H9 (cell line): Measurements from ENCODE around the gene CAPN12. TPM values are rescaled to one million over a fixed set of nuclear protein-coding genes. Genes with fewer than 3 reads are reported as not detected.

ENCODE experiments used
- DNase-seq: peaks from one replicate; pipeline ENCODE4 v3.0.0-alpha.2; 2017
- H2AFZ ChIP-seq: one replicate; pipeline ENCODE4 v1.6.1; 2013; ENCODE audit warnings: mild to moderate bottlenecking, low read length, control low read depth, moderate library complexity
- H2AK5ac ChIP-seq: 2 replicates; pipeline ENCODE4 v1.6.1; 2013; ENCODE audit warnings: low read length, control low read depth, mixed read lengths; ENCODE audit not compliant: insufficient read length
- H2BK120ac ChIP-seq: one replicate; pipeline ENCODE4 v1.6.1; 2013; ENCODE audit warnings: low read depth, mild to moderate bottlenecking, low read length, control low read depth, inconsistent platforms; ENCODE audit not compliant: poor library complexity, severe bottlenecking
- H2BK12ac ChIP-seq: 2 replicates; pipeline ENCODE4 v1.6.1; 2013; ENCODE audit warnings: low read length, control low read depth, mixed read lengths, low read depth; ENCODE audit not compliant: insufficient read length
- H2BK15ac ChIP-seq: 2 replicates; pipeline ENCODE4 v1.6.1; 2013; ENCODE audit warnings: low read depth, low read length, control low read depth
- H2BK20ac ChIP-seq: one replicate; pipeline ENCODE4 v1.6.1; 2013; ENCODE audit warnings: low read depth, mild to moderate bottlenecking, low read length, control low read depth, inconsistent platforms; ENCODE audit not compliant: poor library complexity, severe bottlenecking
- H2BK5ac ChIP-seq: 2 replicates; pipeline ENCODE4 v1.6.1; 2013; ENCODE audit warnings: low read length, control low read depth, mixed read lengths; ENCODE audit not compliant: insufficient read length
- H3K14ac ChIP-seq: 2 replicates; pipeline ENCODE4 v1.6.1; 2013; ENCODE audit warnings: low read length, control low read depth; ENCODE audit not compliant: insufficient read depth
- H3K18ac ChIP-seq: 2 replicates; pipeline ENCODE4 v1.6.1; 2013; ENCODE audit warnings: low read depth, mild to moderate bottlenecking, mixed read lengths, low read length, control low read depth; ENCODE audit not compliant: insufficient read length
- H3K23ac ChIP-seq: 2 replicates; pipeline ENCODE4 v1.6.1; 2013; ENCODE audit warnings: low read length, control low read depth, mixed read lengths, low read depth; ENCODE audit not compliant: insufficient read length
- H3K23me2 ChIP-seq: 2 replicates; pipeline ENCODE4 v1.6.1; 2013; ENCODE audit warnings: low read depth, mild to moderate bottlenecking, mixed read lengths, low read length, control low read depth; ENCODE audit not compliant: insufficient read length, poor library complexity, severe bottlenecking
- H3K27ac ChIP-seq: 2 replicates; pipeline ENCODE4 v1.5.1; 2013; ENCODE audit warnings: low read length, control low read depth, mixed read lengths, low read depth; ENCODE audit not compliant: insufficient read length
- H3K27me3 ChIP-seq: 2 replicates; pipeline ENCODE4 v1.6.1; 2013; ENCODE audit warnings: low read length, control low read depth, inconsistent platforms; ENCODE audit not compliant: insufficient read depth
- H3K4ac ChIP-seq: 2 replicates; pipeline ENCODE4 v1.6.1; 2013; ENCODE audit warnings: low read depth, mild to moderate bottlenecking, control low read depth, inconsistent platforms, low read length, moderate library complexity
- H3K4me1 ChIP-seq: 2 replicates; pipeline ENCODE4 v1.6.1; 2013; ENCODE audit warnings: low read length, control low read depth, inconsistent platforms; ENCODE audit not compliant: insufficient read depth
- H3K4me2 ChIP-seq: 2 replicates; pipeline ENCODE4 v1.6.1; 2013; ENCODE audit warnings: low read length, control low read depth, mixed read lengths; ENCODE audit not compliant: insufficient read length, insufficient read depth
- H3K56ac ChIP-seq: 2 replicates; pipeline ENCODE4 v1.6.1; 2013; ENCODE audit warnings: low read depth, mild to moderate bottlenecking, mixed read lengths, low read length, control low read depth; ENCODE audit not compliant: insufficient read length
- H3K79me1 ChIP-seq: 2 replicates; pipeline ENCODE4 v1.6.1; 2013; ENCODE audit warnings: low read depth, mild to moderate bottlenecking, moderate library complexity, low read length, control low read depth, inconsistent platforms; ENCODE audit not compliant: insufficient read depth, poor library complexity, severe bottlenecking
- H3K79me2 ChIP-seq: 2 replicates; pipeline ENCODE4 v1.6.1; 2013; ENCODE audit warnings: low read length, control low read depth, inconsistent platforms; ENCODE audit not compliant: insufficient read depth
- H3K9ac ChIP-seq: 2 replicates; pipeline ENCODE4 v1.6.1; 2013; ENCODE audit warnings: low read length, control low read depth, mixed read lengths; ENCODE audit not compliant: insufficient read length; ENCODE audit errors: extremely low read depth
- H3K9me3 ChIP-seq: one replicate; pipeline ENCODE4 v1.6.1; 2013; ENCODE audit warnings: low read depth, low read length, inconsistent platforms; ENCODE audit not compliant: control insufficient read depth
- H3T11ph ChIP-seq: one replicate; pipeline ENCODE4 v1.6.1; 2013; ENCODE audit warnings: mild to moderate bottlenecking, low read length, control low read depth, inconsistent platforms
- H4K20me1 ChIP-seq: one replicate; pipeline ENCODE4 v1.6.1; 2013; ENCODE audit not compliant: control insufficient read depth, insufficient read length, insufficient read depth
- H4K5ac ChIP-seq: 2 replicates; pipeline ENCODE4 v1.6.1; 2013; ENCODE audit warnings: low read depth, mild to moderate bottlenecking, mixed read lengths, low read length, control low read depth; ENCODE audit not compliant: insufficient read length
- H4K8ac ChIP-seq: replicated peaks from 2 replicates; pipeline ENCODE4 v1.6.1; 2013; ENCODE audit warnings: low read length, control low read depth, mixed read lengths, low read depth; ENCODE audit not compliant: insufficient read length
- H4K91ac ChIP-seq: 2 replicates; pipeline ENCODE4 v1.6.1; 2013; ENCODE audit warnings: low read depth, mild to moderate bottlenecking, moderate library complexity, mixed read lengths, low read length, control low read depth; ENCODE audit not compliant: insufficient read length
- H3K27ac Mint-ChIP-seq, 3 experiments: 2 replicates in 2 of 3; 3 replicates in 1 of 3; pipeline ENCODE4 v1.8.0; 2020 to 2021; ENCODE audit warnings: mixed read lengths in 3 of 3, mild to moderate bottlenecking in 1 of 3, moderate library complexity in 1 of 3
- H3K27me3 Mint-ChIP-seq: 2 replicates; pipeline ENCODE4 v1.8.0; 2021; ENCODE audit warnings: low read depth, mild to moderate bottlenecking, moderate library complexity, mixed read lengths
- H3K36me3 Mint-ChIP-seq, 3 experiments: 2 replicates in 2 of 3; 3 replicates in 1 of 3; pipeline ENCODE4 v1.8.0; 2020 to 2021; ENCODE audit warnings: low read depth in 3 of 3, mixed read lengths in 3 of 3; ENCODE audit not compliant: insufficient read depth in 1 of 3
- H3K4me1 Mint-ChIP-seq, 2 experiments: 2 replicates each; pipeline ENCODE4 v1.8.0; 2020; ENCODE audit warnings: mixed read lengths in 2 of 2
- H3K4me3 Mint-ChIP-seq, 2 experiments: 2 replicates in 1 of 2; 3 replicates in 1 of 2; pipeline ENCODE4 v1.8.0; 2020 to 2021; ENCODE audit warnings: mild to moderate bottlenecking in 2 of 2, mixed read lengths in 2 of 2, moderate library complexity in 1 of 2
- H3K9me3 Mint-ChIP-seq, 2 experiments: 2 replicates in 1 of 2; 3 replicates in 1 of 2; pipeline ENCODE4 v1.8.0; 2020; ENCODE audit warnings: mild to moderate bottlenecking in 2 of 2, mixed read lengths in 2 of 2, moderate library complexity in 1 of 2
- CTCF ChIP-seq: fragments of 200-600 bp; sonication (generic); conservative IDR thresholded peaks from 3 replicates; pipeline ENCODE4 v1.8.0; 2021; ENCODE audit warnings: antibody characterized with exemption, mild to moderate bottlenecking
- WGBS: extraction: QIAGEN DNeasy Blood & Tissue Kit; methylation state at CpG from one replicate; pipeline ENCODE4 v1.1.7; 2013; ENCODE audit warnings: missing lambda C conversion rate, low lambda C conversion rate, mixed read lengths; ENCODE audit not compliant: insufficient read length; ENCODE audit errors: extremely low coverage; 5-methylcytosine and 5-hydroxymethylcytosine counted together
- total RNA-seq: library from RNA; stranded (reverse); gene quantifications from 2 replicates; pipeline ENCODE4 v1.2.1, GENCODE V29; 2021

CAPN12 gene
- total RNA-seq, 1 experiment from 2014 or later = 10.5 TPM

- H3K23me2 ChIP-seq = no peaks in the 10 kb centered on the region
- H3K18ac ChIP-seq = no peak overlapping the region
- peaks cover 16% of the 10 kb centered on the region; the same call in 1 of the 2 replicates for H3K79me2 ChIP-seq
- H3K4me2 ChIP-seq = no peak overlapping the region
- TF ChIP-seq CTCF = no peak
- H2BK12ac ChIP-seq = no peak overlapping the region
- H3K14ac ChIP-seq = no peak overlapping the region
- no peak overlapping the region for H2AK5ac ChIP-seq
- no peak overlapping the region for H2BK120ac ChIP-seq
- DNase-seq = no peak
- no peak overlapping the region for H4K91ac ChIP-seq
- no peak overlapping the region for H2BK15ac ChIP-seq
- no peak overlapping the region for H3K56ac ChIP-seq
- Mint-ChIP-seq H3K27me3 (no peaks in the 10 kb centered on the region; the same call in 1 of the 2 replicates), H3K4me1 (peaks cover 28 to 36% of the 10 kb centered on the region in 2 experiments), H3K9me3 (no peaks in the 10 kb centered on the region; a peak in 1 of 5 replicates), H3K36me3 (peaks cover 18 to 56% (median 38%) of the 10 kb centered on the region in 3 experiments; a peak in 6 of 7 replicates), H3K27ac (peak overlapping the region; percentile 73 to 94 (median 80); a peak in 4 of 7 replicates), H3K4me3 (no peak overlapping the region)
- no peak overlapping the region for H2AFZ ChIP-seq
- H3K27me3 ChIP-seq = no peaks in the 10 kb centered on the region
- no peaks in the 10 kb centered on the region; the same call in 1 of the 2 replicates for H3K4me1 ChIP-seq
- H4K8ac ChIP-seq = no peak overlapping the region
- no peaks in the 10 kb centered on the region for H4K20me1 ChIP-seq
- no peak overlapping the region for H3K4ac ChIP-seq
- H2BK5ac ChIP-seq = no peak overlapping the region
- no peaks in the 10 kb centered on the region for H3K9me3 ChIP-seq
- WGBS = no CpG with 5 or more reads among the region's 7 CpGs
- no peak overlapping the region for H3T11ph ChIP-seq
- no peak overlapping the region for H3K23ac ChIP-seq
- H3K79me1 ChIP-seq = peaks cover 2% of the 10 kb centered on the region
- H3K9ac ChIP-seq = no peak overlapping the region
- H3K27ac ChIP-seq = no peak overlapping the region
- H2BK20ac ChIP-seq = no peak overlapping the region
- no peak overlapping the region for H4K5ac ChIP-seq
Measured at GRCh38 chr19:38699027-38699346, 45.3 kb downstream of the CAPN12 start.
